IPS-18a (cell line): Measurements from ENCODE around the gene MYO7A.
"Not testable (repeated sequence)": the region's sequence is repeated elsewhere in the genome, so short reads cannot be mapped to it uniquely, and the experiment has no call there.

Source experiments
- H3K27ac ChIP-seq: one replicate; pipeline ENCODE4 v1.5.1; 2013; ENCODE audit warnings: low read length
- H3K27me3 ChIP-seq: one replicate; pipeline ENCODE4 v1.6.1; 2013; ENCODE audit warnings: mild to moderate bottlenecking, low read length; ENCODE audit not compliant: control insufficient read depth, insufficient read depth
- H3K36me3 ChIP-seq: one replicate; pipeline ENCODE4 v1.6.1; 2013; ENCODE audit warnings: low read depth, low read length; ENCODE audit not compliant: control insufficient read depth
- H3K4me1 ChIP-seq: one replicate; pipeline ENCODE4 v1.6.1; 2013; ENCODE audit warnings: low read depth, low read length; ENCODE audit not compliant: control insufficient read depth
- H3K4me3 ChIP-seq: one replicate; pipeline ENCODE4 v1.5.1; 2013; ENCODE audit warnings: low read length
- H3K9ac ChIP-seq: one replicate; pipeline ENCODE4 v1.6.1; 2013; ENCODE audit warnings: mild to moderate bottlenecking, low read length, moderate library complexity
- H3K9me3 ChIP-seq: one replicate; pipeline ENCODE4 v1.6.1; 2013; ENCODE audit warnings: low read depth, low read length; ENCODE audit not compliant: control insufficient read depth

The MYO7A gene

GRCh38 chr11:77095551-77096490 lies 32.2 kb upstream of the MYO7A start:
- Histone ChIP-seq H3K36me3 (no peaks in the 10 kb centered on the region), H3K9ac (no peak overlapping the region), H3K9me3 (no peaks in the 10 kb centered on the region), H3K4me1 (peaks cover 2% of the 10 kb centered on the region), H3K4me3 (no peak overlapping the region), H3K27ac (no peak overlapping the region), H3K27me3 (no peaks in the 10 kb centered on the region)

DNA sequence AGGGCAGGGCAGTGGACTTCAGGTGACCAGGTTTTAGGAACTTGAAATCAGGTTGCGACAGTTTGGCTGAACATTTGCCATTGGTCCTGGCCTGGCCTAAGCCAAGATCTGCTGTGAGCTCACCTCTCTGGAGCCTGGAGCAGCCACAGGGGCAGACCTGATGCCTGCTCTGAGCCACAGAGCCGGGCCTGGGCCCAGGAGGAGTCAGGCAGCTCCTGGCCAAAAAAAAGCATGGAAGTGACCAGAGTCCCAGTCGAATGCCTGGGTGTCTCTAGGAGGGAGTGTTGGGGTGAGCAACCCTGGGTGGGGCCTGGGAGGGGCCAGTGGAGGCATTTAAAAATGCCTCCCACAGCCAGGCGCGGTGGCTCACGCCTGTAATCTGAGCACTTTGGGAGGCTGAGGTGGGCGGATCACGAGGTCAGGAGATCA lies 31.4 kb upstream of the MYO7A start:
- Histone ChIP-seq H3K4me3 (no peak overlapping the region), H3K27me3 (no peaks in the 10 kb centered on the region), H3K4me1 (no peaks in the 10 kb centered on the region), H3K27ac (no peak overlapping the region), H3K9me3 (no peaks in the 10 kb centered on the region), H3K9ac (no peak overlapping the region), H3K36me3 (no peaks in the 10 kb centered on the region)

DNA sequence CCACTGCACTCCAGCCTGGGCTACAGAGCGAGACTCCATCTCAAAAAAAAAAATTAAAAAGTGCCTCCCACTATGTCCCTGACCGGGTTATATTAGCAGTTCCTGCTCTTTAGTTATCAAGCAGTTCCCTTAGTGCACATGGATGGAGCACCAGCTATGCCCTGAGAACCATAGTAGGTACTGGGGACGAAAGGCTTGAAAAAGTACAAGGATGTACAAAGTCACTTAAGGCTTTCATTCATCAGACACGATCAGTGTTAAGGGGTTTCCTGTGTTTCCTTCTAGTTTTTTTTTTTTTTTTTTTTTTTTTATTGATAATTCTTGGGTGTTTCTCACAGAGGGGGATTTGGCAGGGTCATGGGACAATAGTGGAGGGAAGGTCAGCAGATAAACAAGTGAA lies 30.9 kb upstream of the MYO7A start:
- not testable (repeated sequence) for H3K9ac ChIP-seq, H3K27me3 ChIP-seq, H3K4me1 ChIP-seq, H3K9me3 ChIP-seq, H3K4me3 ChIP-seq, H3K27ac ChIP-seq, H3K36me3 ChIP-seq

DNA sequence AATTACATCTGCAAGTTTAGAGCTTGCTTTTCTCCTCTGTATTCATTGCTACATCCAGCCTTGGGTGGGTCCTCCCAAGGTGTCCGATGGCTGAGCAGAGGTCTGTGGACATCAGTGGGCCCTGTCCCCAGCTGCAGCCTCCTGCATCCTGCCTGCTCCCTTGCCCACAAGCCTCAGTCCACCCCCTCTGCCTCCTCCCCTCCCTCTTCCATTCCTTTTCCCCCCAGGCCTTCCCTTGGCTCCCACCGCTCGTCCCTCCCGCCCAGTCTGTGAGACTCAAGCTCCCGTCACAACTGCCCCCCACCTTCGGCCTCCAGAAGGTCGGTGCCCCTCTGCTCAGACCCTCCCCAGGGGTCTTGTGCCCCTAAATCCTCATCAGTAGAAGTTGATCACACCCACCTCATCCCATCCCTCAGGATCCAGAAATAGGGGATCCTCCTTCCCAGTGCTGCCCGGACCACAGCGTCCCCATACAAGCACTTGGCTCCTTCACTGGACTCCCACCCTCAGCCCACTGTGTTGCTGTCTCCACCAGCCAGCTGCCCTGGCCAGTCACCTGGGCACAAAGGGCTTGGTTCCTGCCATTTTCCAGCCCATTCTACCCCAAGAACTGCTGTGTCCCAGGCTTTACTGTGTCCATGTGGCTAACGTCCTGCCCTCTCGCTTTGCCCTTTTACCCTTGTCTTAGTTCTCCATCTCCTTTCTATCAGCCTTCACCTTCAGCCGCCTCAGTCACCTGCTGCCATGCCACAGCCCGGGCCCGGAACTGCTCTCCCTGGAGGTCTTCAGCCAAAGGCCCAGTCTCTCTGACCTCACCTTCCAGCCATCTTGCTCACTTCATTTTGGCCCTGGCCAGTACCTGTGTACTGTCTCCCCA lies 27.6 kb upstream of the MYO7A start:
- Histone ChIP-seq H3K9ac (no peak overlapping the region), H3K4me1 (no peaks in the 10 kb centered on the region), H3K27ac (no peak overlapping the region), H3K4me3 (no peak overlapping the region), H3K36me3 (no peaks in the 10 kb centered on the region), H3K9me3 (no peaks in the 10 kb centered on the region), H3K27me3 (no peaks in the 10 kb centered on the region)

DNA sequence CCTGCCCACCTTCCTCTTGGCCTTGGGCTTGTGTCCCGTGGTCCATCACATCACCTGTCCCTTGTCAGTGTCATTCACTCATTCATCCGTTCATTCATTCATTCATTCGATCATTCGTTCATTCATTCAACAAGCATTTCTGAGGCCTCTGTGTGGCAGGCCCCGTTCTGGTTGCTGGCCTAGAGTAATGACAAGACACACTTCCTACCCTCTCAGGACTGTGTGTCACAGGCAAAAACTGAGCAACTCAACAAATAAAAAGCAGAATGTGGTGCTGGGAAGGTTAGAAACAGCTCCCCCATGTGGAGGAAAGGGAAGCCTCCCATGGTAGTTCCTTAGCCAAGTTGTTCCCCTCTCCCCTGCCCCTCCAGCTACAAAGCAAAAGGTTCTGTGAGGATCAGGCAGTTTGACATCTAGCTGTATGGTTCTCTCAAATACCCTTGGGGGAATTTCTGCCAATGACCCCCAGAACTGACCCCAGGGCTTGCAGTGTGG lies 27.0 kb upstream of the MYO7A start:
- Histone ChIP-seq H3K9ac (no peak overlapping the region), H3K9me3 (no peaks in the 10 kb centered on the region), H3K27me3 (no peaks in the 10 kb centered on the region), H3K27ac (no peak overlapping the region), H3K4me1 (no peaks in the 10 kb centered on the region), H3K36me3 (no peaks in the 10 kb centered on the region), H3K4me3 (no peak overlapping the region)

DNA sequence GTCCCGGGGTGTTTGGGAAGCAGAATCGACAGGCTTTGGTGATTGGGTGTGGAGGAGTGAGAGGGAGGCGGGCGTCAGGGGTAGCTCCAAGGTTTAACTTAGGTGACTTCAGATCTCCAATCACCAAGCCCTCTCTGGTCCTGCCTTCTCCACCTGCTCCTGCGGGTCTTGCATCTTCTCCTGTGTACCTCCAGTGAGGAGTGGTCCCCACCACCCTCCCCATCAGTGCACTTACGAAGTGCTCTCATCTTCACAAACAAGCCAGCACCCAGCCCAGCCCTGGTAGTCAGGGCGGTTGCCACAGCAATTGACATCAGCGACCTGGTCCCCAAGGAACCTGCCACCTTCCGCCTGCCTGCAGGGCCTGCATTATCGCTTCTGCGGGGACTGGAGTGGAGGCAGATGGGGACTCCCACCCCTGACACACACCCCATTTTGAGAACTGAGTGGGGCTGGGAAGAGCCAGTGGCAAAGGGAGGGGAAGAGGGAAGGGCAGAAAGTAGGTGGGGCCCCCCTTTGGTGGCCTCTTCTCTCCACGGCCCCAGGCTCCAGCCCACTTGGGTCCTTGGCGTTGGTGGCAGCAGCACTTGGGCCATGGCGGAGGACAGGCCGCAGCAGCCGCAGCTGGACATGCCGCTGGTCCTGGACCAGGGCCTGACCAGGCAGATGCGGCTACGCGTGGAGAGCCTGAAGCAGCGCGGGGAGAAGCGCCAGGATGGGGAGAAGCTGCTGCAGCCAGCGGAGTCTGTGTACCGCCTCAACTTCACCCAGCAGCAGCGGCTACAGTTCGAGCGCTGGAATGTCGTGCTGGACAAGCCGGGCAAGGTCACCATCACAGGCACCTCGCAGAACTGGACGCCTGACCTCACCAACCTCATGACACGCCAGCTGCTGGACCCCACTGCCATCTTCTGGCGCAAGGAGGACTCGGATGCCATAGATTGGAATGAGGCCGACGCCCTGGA lies 25.5 kb upstream of the MYO7A start, which contains the start of gene OMP:
Gene OMP (plus strand): TSS at position 595 of the 965 bp plus-strand sequence. CDS start 0 bp downstream, at position 595.
- Histone ChIP-seq H3K4me1 (no peaks in the 10 kb centered on the region), H3K4me3 (no peak within 1 kb of the TSS), H3K27ac (no peak within 1 kb of the TSS), H3K9ac (no peak within 1 kb of the TSS), H3K36me3 (no peaks in the 10 kb centered on the region), H3K27me3 (no peaks in the 10 kb centered on the region), H3K9me3 (no peaks in the 10 kb centered on the region)

DNA sequence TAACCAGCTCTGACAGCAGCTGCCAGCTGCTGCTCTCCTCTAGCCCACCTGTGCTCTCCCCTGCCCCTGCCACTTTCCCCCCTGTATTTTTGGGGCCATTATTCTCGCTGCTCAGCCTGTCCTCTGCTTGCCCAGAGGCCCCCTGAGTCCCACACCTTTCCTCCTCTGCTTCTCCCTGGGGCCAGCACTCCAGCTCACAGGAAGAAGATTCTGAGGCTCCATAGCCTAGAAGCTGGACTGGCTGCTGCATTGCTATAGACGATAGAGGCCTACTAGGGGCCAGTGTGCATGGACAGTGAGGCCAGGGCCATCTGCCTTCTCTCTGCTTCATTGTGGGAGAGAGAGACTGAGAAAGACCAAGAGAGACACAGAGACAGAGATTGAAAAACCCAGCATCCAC lies 24.7 kb upstream of the MYO7A start:
- no peak overlapping the region for H3K4me3 ChIP-seq
- H3K36me3 ChIP-seq = no peaks in the 10 kb centered on the region
- H3K9ac ChIP-seq = no peak overlapping the region
- no peak overlapping the region for H3K27ac ChIP-seq
- no peaks in the 10 kb centered on the region for H3K4me1 ChIP-seq
- H3K27me3 ChIP-seq = no peaks in the 10 kb centered on the region
- H3K9me3 ChIP-seq = no peaks in the 10 kb centered on the region

DNA sequence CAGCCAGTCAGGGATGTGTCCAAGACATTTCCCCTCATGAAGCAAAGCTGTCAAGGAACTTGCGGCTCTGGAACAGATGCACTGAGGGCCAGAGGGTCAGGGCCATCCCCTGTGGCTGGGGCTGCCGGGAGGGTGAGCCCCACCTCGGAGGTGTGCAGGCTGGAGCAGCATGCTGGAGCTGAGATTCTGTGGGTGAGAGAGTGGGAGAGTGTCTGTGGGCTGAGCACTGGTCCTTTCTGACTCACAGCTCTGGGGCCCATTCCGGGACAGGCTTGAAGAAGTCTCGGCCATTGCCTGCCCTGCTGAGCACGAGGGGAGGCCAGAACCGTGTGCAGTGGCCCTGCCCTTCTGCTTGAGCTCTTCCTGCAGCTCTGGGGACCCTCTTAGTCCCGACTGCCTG lies 23.3 kb upstream of the MYO7A start:
- Histone ChIP-seq H3K4me1 (no peaks in the 10 kb centered on the region), H3K9me3 (no peaks in the 10 kb centered on the region), H3K27me3 (no peaks in the 10 kb centered on the region), H3K4me3 (no peak overlapping the region), H3K9ac (no peak overlapping the region), H3K36me3 (no peaks in the 10 kb centered on the region), H3K27ac (no peak overlapping the region)

DNA sequence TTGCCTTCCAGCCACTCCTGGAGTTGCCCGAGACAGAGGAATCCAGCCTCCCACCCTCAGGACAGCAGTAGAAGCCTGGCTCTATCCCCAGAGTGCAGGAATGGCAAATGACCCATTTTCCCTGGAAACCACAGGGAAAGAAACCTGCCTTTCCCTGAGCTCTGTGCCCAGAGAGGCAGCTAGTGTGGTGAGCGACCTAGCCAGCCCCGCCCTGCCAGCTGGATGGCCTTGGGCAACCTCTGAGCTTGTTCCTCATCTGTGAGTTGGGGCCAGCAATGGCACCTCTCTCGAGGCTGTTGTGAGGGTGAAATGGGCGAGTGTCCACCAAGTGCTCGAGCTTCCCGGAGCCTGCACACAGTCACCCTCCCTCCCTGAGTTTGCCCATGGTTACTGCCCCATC lies 21.7 kb upstream of the MYO7A start:
- Histone ChIP-seq H3K27ac (no peak overlapping the region), H3K36me3 (no peaks in the 10 kb centered on the region), H3K9me3 (no peaks in the 10 kb centered on the region), H3K9ac (no peak overlapping the region), H3K4me1 (no peaks in the 10 kb centered on the region), H3K27me3 (no peaks in the 10 kb centered on the region), H3K4me3 (no peak overlapping the region)

GRCh38 chr11:77106759-77107158 lies 21.3 kb upstream of the MYO7A start:
- H3K9ac ChIP-seq = no peak overlapping the region

GRCh38 chr11:77107950-77108349 lies 20.1 kb upstream of the MYO7A start:
- Histone ChIP-seq H3K4me3 (no peak overlapping the region), H3K27me3 (no peaks in the 10 kb centered on the region), H3K9ac (no peak overlapping the region), H3K4me1 (no peaks in the 10 kb centered on the region), H3K9me3 (no peaks in the 10 kb centered on the region), H3K27ac (no peak overlapping the region), H3K36me3 (no peaks in the 10 kb centered on the region)

More at GRCh38 chr11:77106759-77107158, 21.3 kb upstream of the MYO7A start:
- no peaks in the 10 kb centered on the region for H3K36me3 ChIP-seq
- no peaks in the 10 kb centered on the region for H3K9me3 ChIP-seq
- H3K4me3 ChIP-seq = no peak overlapping the region
- H3K4me1 ChIP-seq = no peaks in the 10 kb centered on the region
- H3K27ac ChIP-seq = no peak overlapping the region
- no peaks in the 10 kb centered on the region for H3K27me3 ChIP-seq
